Astrocyte (in vitro differentiated cells and primary cell): ENCODE data around the gene RNFT2.

ENCODE experiments used
- EZH2 ChIP-seq: IDR thresholded peaks from 2 replicates; pipeline ENCODE4 v1.6.1; 2012; ENCODE audit warnings: mild to moderate bottlenecking, low read length, inconsistent platforms; ENCODE audit not compliant: insufficient read depth
- TF ChIP-seq, protein P1 (sequence below): IDR thresholded peaks from 2 replicates; pipeline ENCODE4 v1.5.1; 2011; ENCODE audit warnings: low read depth, mild to moderate bottlenecking, inconsistent platforms, low read length, moderate library complexity; ENCODE audit not compliant: insufficient read depth

DNA sequence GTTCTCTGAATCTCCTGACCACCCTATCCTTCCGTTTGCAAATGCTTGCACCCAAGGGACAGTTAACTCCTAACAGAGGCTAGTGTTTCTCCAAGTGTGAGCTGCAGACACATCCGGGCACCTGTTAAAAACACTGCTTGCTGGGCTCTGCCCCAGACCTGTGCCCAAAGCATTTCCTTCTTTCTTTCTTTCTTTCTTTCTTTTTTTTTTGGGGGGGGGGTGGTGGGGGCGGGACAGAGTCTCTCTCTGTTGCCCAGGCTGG, 42.7 kb upstream of the RNFT2 start:
- TF ChIP-seq, protein P1, sequence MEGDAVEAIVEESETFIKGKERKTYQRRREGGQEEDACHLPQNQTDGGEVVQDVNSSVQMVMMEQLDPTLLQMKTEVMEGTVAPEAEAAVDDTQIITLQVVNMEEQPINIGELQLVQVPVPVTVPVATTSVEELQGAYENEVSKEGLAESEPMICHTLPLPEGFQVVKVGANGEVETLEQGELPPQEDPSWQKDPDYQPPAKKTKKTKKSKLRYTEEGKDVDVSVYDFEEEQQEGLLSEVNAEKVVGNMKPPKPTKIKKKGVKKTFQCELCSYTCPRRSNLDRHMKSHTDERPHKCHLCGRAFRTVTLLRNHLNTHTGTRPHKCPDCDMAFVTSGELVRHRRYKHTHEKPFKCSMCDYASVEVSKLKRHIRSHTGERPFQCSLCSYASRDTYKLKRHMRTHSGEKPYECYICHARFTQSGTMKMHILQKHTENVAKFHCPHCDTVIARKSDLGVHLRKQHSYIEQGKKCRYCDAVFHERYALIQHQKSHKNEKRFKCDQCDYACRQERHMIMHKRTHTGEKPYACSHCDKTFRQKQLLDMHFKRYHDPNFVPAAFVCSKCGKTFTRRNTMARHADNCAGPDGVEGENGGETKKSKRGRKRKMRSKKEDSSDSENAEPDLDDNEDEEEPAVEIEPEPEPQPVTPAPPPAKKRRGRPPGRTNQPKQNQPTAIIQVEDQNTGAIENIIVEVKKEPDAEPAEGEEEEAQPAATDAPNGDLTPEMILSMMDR = no peak
- no peak for TF ChIP-seq EZH2
